Vagina (tissue), 2 donors: ENCODE results near the gene TOMT. TPM values are rescaled to one million over a fixed set of nuclear protein-coding genes. Genes with fewer than 3 reads are reported as not detected.
"Not testable (repeated sequence)": the region's sequence is repeated elsewhere in the genome, so short reads cannot be mapped to it uniquely, and the experiment has no call there.

ENCODE experiments used
- DNase-seq, 2 donors: peaks; one replicate each; pipeline ENCODE4 v3.0.0-alpha.2; 2017; ENCODE audit errors: extremely low spot score in 2 of 2
- H3K27ac ChIP-seq: fragments of 200-600 bp; sonication (generic); one replicate; pipeline ENCODE4 v1.5.1; 2019
- H3K27me3 ChIP-seq: fragments of 200-600 bp; sonication (generic); one replicate; pipeline ENCODE4 v1.5.1; 2019
- H3K36me3 ChIP-seq, 2 donors: fragments of 200-600 bp; sonication (generic); one replicate each; pipeline ENCODE4 v1.5.1; 2017 to 2019
- H3K4me1 ChIP-seq: fragments of 200-600 bp; sonication (generic); one replicate; pipeline ENCODE4 v1.5.1; 2019
- H3K4me3 ChIP-seq, 2 donors: fragments of 200-600 bp; sonication (generic); 1 replicate in 1 of 2; 2 replicates in 1 of 2; pipeline ENCODE4 v1.5.1; 2016 to 2019
- H3K9me3 ChIP-seq: fragments of 200-600 bp; sonication (generic); one replicate; pipeline ENCODE4 v1.5.1; 2019
- CTCF ChIP-seq, 3 experiments: fragments of 450-650 bp in 2 of 3; fragments of 200-600 bp in 1 of 3; sonication (generic) in 1 of 3; IDR thresholded peaks; one replicate each; pipeline ENCODE4 v1.5.1; 2017 to 2019; ENCODE audit warnings: antibody characterized with exemption in 3 of 3, mild to moderate bottlenecking in 2 of 3, moderate library complexity in 2 of 3
- POLR2A ChIP-seq, 2 donors: fragments of 450-650 bp; IDR thresholded peaks; one replicate each; pipeline ENCODE4 v1.6.1; 2017; ENCODE audit warnings: antibody characterized with exemption in 2 of 2, mild to moderate bottlenecking in 2 of 2, moderate library complexity in 2 of 2
- POLR2AphosphoS5 ChIP-seq, 2 donors: sonication (generic); formaldehyde crosslinking; IDR thresholded peaks; one replicate each; pipeline ENCODE4 v1.9.0; 2017; ENCODE audit warnings: antibody characterized with exemption in 2 of 2, mild to moderate bottlenecking in 2 of 2, low read depth in 1 of 2; ENCODE audit not compliant: insufficient read depth in 1 of 2
- intact Hi-C: fragments of 100-400 bp; cut with DNase I; formaldehyde crosslinking; loops from one replicate; pipeline ENCODE4 v1.15.1; 2023
- total RNA-seq: library from RNA; depleted of rRNA; stranded (reverse); fragments of >200 nt; gene quantifications from one replicate; pipeline ENCODE4 v1.2.3, GENCODE V29; 2016

Gene TOMT
- total RNA-seq, 1 donor from 2014 or later, result not detected

GRCh38 chr11:72141066-72141465 is 35.3 kb downstream of the TOMT start:
- DNase-seq, result no peak
- Histone ChIP-seq H3K36me3 (no peaks in the 10 kb centered on the region), H3K4me1 (no peaks in the 10 kb centered on the region), H3K27ac (no peak overlapping the region), H3K9me3 (no peaks in the 10 kb centered on the region), H3K4me3 (no peak overlapping the region), H3K27me3 (no peaks in the 10 kb centered on the region)
- intact Hi-C loops, result loop anchor here (10.0 kb wide), 1 partner anchor 274 kb away; no protein-coding TSS in a partner anchor
- TF ChIP-seq POLR2A (IDR thresholded peaks at IDR 0.05) (no peak), POLR2AphosphoS5 (IDR thresholded peaks at IDR 0.05; ENCODE audit: insufficient read depth in 1 of 2, low read depth in 1 of 2) (no peak), CTCF (IDR thresholded peaks at IDR 0.05) (no peak)

GRCh38 chr11:72142086-72142485 is 36.4 kb downstream of the TOMT start:
- not testable (repeated sequence) for DNase-seq, H3K9me3 ChIP-seq, H3K27me3 ChIP-seq, H3K4me1 ChIP-seq, H3K36me3 ChIP-seq, H3K27ac ChIP-seq, H3K4me3 ChIP-seq
- intact Hi-C loops, result loop anchor here (10.0 kb wide), 1 partner anchor 273 kb away; no protein-coding TSS in a partner anchor

- DNase-seq, H3K27me3 ChIP-seq, H3K27ac ChIP-seq, H3K4me3 ChIP-seq, H3K9me3 ChIP-seq, H3K4me1 ChIP-seq, H3K36me3 ChIP-seq: not testable (repeated sequence)
- intact Hi-C loops, result loop anchor here (10.0 kb wide), 1 partner anchor 272 kb away; no protein-coding TSS in a partner anchor
These were observed 36.8 kb downstream of the TOMT start for GRCh38 chr11:72142543-72142942.

GRCh38 chr11:72144807-72145565 is 39.3 kb downstream of the TOMT start:
- Histone ChIP-seq H3K9me3 (no peaks in the 10 kb centered on the region), H3K27me3 (no peaks in the 10 kb centered on the region), H3K4me3 (no peak overlapping the region), H3K4me1 (no peaks in the 10 kb centered on the region), H3K36me3 (no peaks in the 10 kb centered on the region), H3K27ac (no peak overlapping the region)
- intact Hi-C loops, result loop anchor here (10.0 kb wide), 1 partner anchor 270 kb away; no protein-coding TSS in a partner anchor
- no peak for DNase-seq
- TF ChIP-seq POLR2A (IDR thresholded peaks at IDR 0.05) (no peak), CTCF (IDR thresholded peaks at IDR 0.05) (no peak), POLR2AphosphoS5 (IDR thresholded peaks at IDR 0.05; ENCODE audit: insufficient read depth in 1 of 2, low read depth in 1 of 2) (no peak)

GRCh38 chr11:72146625-72147024 is 40.9 kb downstream of the TOMT start:
- H3K4me1 ChIP-seq, result no peaks in the 10 kb centered on the region
- no peak for TF ChIP-seq POLR2A (IDR thresholded peaks at IDR 0.05)
- TF ChIP-seq CTCF (IDR thresholded peaks at IDR 0.05), result no peak
- H3K27me3 ChIP-seq, result no peaks in the 10 kb centered on the region
- no peaks in the 10 kb centered on the region for H3K36me3 ChIP-seq
- DNase-seq, result no peak
- no peak overlapping the region for H3K27ac ChIP-seq
- no peak overlapping the region for H3K4me3 ChIP-seq
- intact Hi-C loops, result loop anchor here (10.0 kb wide), 1 partner anchor 268 kb away; no protein-coding TSS in a partner anchor
- no peaks in the 10 kb centered on the region for H3K9me3 ChIP-seq

GRCh38 chr11:72150882-72151281 is 45.2 kb downstream of the TOMT start:
- no peaks in the 10 kb centered on the region for H3K36me3 ChIP-seq
- DNase-seq, result no peak
- no peak for TF ChIP-seq CTCF (IDR thresholded peaks at IDR 0.05)
- TF ChIP-seq POLR2AphosphoS5 (IDR thresholded peaks at IDR 0.05; ENCODE audit: insufficient read depth in 1 of 2, low read depth in 1 of 2), result no peak
- TF ChIP-seq POLR2A (IDR thresholded peaks at IDR 0.05), result no peak
- H3K9me3 ChIP-seq, result no peaks in the 10 kb centered on the region
- H3K27ac ChIP-seq, result no peak overlapping the region
- intact Hi-C loops, result no loop called here
- H3K4me3 ChIP-seq, result no peak overlapping the region
- H3K4me1 ChIP-seq, result no peaks in the 10 kb centered on the region
- no peaks in the 10 kb centered on the region for H3K27me3 ChIP-seq

- H3K4me3 ChIP-seq, intact Hi-C loops, H3K27me3 ChIP-seq, H3K27ac ChIP-seq, H3K9me3 ChIP-seq, H3K36me3 ChIP-seq, DNase-seq, H3K4me1 ChIP-seq: not testable (repeated sequence)
These were observed 48.1 kb downstream of the TOMT start for GRCh38 chr11:72153874-72154273.
